ENCODE data around the gene SPRED1. TPM values are rescaled to one million over a fixed set of nuclear protein-coding genes. Genes with fewer than 3 reads are reported as not detected.

SPRED1 gene
- total RNA-seq, 1 donor = 32.6 TPM

DNA sequence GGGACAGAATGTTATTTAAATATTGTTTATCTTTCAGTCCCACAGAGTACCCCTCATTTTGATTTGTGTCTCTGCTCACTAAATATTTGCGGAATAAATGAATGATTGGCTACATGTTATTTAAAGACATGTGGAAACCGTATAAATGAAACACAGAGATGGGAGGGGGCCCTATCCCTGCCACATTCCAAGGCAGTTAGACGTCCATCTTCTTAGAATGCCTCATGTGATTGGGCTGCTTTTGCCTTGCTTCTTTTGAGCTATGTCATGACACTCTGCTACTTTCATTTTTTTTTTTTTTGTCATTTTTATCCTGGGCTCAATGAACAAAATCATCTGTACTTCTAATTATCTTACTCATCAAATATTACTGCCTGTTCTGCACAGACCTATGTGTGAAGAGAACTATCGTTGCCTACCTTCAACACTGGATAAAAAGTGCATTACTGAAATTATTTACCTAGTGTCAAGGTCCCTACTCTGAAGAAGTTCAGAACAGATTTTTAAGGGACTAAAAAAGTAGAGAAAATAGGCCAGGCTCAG is 117.4 kb downstream of the SPRED1 start:
- no peak overlapping the region for H3K27ac ChIP-seq (ENCODE audit: low read depth, low read length)
- TF ChIP-seq, protein P1, sequence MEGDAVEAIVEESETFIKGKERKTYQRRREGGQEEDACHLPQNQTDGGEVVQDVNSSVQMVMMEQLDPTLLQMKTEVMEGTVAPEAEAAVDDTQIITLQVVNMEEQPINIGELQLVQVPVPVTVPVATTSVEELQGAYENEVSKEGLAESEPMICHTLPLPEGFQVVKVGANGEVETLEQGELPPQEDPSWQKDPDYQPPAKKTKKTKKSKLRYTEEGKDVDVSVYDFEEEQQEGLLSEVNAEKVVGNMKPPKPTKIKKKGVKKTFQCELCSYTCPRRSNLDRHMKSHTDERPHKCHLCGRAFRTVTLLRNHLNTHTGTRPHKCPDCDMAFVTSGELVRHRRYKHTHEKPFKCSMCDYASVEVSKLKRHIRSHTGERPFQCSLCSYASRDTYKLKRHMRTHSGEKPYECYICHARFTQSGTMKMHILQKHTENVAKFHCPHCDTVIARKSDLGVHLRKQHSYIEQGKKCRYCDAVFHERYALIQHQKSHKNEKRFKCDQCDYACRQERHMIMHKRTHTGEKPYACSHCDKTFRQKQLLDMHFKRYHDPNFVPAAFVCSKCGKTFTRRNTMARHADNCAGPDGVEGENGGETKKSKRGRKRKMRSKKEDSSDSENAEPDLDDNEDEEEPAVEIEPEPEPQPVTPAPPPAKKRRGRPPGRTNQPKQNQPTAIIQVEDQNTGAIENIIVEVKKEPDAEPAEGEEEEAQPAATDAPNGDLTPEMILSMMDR (IDR thresholded peaks at IDR 0.05; ENCODE audit: extremely low read depth, low read depth, low read length) = no peak
- peak; percentile 8 for DNase-seq (ENCODE audit: insufficient read length, low spot score, missing footprints)

DNA sequence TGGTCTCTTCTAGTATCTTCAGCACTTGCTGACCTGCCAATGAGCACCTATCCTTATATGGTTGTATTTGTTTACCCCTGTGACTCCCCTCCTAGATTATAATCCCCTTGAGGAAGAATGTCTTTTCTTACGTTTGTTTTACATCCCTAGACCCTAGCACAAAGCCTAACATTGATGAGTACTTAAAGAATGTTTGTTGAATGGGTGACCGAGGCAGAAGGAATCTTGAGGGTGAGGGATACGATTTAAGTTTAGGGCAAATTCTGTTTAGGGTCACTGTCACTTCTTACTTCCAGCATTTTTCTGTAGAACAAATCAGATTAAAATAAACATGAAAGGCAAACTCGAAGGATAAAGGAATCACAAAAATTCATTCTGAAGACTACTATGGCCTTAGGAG is 120.4 kb downstream of the SPRED1 start:
- no peaks in the 10 kb centered on the region for H3K27me3 ChIP-seq (ENCODE audit: insufficient read depth, low read length)
- H2AFZ ChIP-seq (ENCODE audit: low read length) = no peak overlapping the region
- no peaks in the 10 kb centered on the region for H4K20me1 ChIP-seq (ENCODE audit: insufficient read depth, low read length)
- no peaks in the 10 kb centered on the region for H3K36me3 ChIP-seq (ENCODE audit: insufficient read depth, low read length)
- peaks cover 4% of the 10 kb centered on the region for H3K4me1 ChIP-seq (ENCODE audit: insufficient read depth, low read length)
- TF ChIP-seq, protein P1 (IDR thresholded peaks at IDR 0.05; ENCODE audit: extremely low read depth, low read depth, low read length) = no peak
- DNase-seq (ENCODE audit: insufficient read length, low spot score, missing footprints) = peak; percentile 26
- no peak overlapping the region for H3K27ac ChIP-seq (ENCODE audit: low read depth, low read length)
- H3K79me2 ChIP-seq (ENCODE audit: insufficient read depth, low read length) = no peaks in the 10 kb centered on the region
- H3K9me3 ChIP-seq (ENCODE audit: low read depth, low read length) = no peaks in the 10 kb centered on the region
- H3K4me3 ChIP-seq (ENCODE audit: insufficient read depth, low read length) = no peak overlapping the region
- H3K4me2 ChIP-seq (ENCODE audit: insufficient read depth, low read length) = no peak overlapping the region

More for the DNA sequence above, 117.4 kb downstream of the SPRED1 start:
- Histone ChIP-seq H4K20me1 (ENCODE audit: insufficient read depth, low read length) (no peaks in the 10 kb centered on the region), H3K4me1 (ENCODE audit: insufficient read depth, low read length) (no peaks in the 10 kb centered on the region), H3K27me3 (ENCODE audit: insufficient read depth, low read length) (no peaks in the 10 kb centered on the region), H2AFZ (ENCODE audit: low read length) (no peak overlapping the region), H3K36me3 (ENCODE audit: insufficient read depth, low read length) (no peaks in the 10 kb centered on the region), H3K4me2 (ENCODE audit: insufficient read depth, low read length) (no peak overlapping the region), H3K4me3 (ENCODE audit: insufficient read depth, low read length) (no peak overlapping the region), H3K79me2 (ENCODE audit: insufficient read depth, low read length) (no peaks in the 10 kb centered on the region), H3K9me3 (ENCODE audit: low read depth, low read length) (no peaks in the 10 kb centered on the region)

DNA sequence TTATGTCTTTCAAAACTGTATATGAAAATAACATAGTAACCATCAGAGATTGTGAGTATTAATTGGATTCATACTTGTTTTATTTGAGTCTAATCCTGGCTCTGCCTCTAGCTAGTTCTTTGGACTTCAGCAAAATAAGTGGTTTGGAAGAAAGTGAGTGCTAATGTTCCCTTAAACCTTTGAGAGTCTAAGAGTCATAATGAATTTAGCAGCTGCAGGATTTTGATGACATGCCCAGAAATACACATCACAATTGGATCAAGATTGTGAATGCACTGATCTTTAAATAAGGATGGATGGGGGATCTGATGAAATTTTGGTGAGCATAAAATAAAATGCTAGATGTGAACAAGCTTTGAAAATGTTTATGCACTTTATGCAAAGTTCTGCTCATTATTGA is 121.4 kb downstream of the SPRED1 start:
- Histone ChIP-seq H3K4me2 (ENCODE audit: insufficient read depth, low read length) (no peak overlapping the region), H3K27me3 (ENCODE audit: insufficient read depth, low read length) (no peaks in the 10 kb centered on the region), H4K20me1 (ENCODE audit: insufficient read depth, low read length) (no peaks in the 10 kb centered on the region), H3K27ac (ENCODE audit: low read depth, low read length) (no peak overlapping the region), H3K36me3 (ENCODE audit: insufficient read depth, low read length) (no peaks in the 10 kb centered on the region), H3K4me3 (ENCODE audit: insufficient read depth, low read length) (no peak overlapping the region), H2AFZ (ENCODE audit: low read length) (no peak overlapping the region), H3K4me1 (ENCODE audit: insufficient read depth, low read length) (peaks cover 8% of the 10 kb centered on the region), H3K79me2 (ENCODE audit: insufficient read depth, low read length) (no peaks in the 10 kb centered on the region), H3K9me3 (ENCODE audit: low read depth, low read length) (no peaks in the 10 kb centered on the region)
- DNase-seq (ENCODE audit: insufficient read length, low spot score, missing footprints) = no peak
- TF ChIP-seq, protein P1 (IDR thresholded peaks at IDR 0.05; ENCODE audit: extremely low read depth, low read depth, low read length) = no peak

DNA sequence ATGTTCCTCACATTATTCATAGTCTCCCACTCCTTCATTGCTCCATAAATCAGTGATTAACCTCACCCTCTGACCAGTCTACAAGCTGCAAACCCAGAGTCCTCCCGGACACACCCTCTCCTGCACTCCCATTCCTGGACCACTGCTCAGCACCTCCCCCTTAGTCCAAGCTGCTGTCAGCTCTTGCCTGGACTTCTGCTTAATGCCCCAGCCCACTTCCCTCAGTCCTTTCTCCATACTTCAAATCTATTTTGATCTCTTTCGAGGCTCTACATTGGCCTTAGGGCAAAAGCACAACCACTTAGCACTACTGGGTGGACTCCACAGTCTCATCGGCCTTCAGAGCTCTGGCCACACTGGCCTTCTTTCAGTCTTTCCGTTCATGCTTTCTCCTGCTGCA is 121.9 kb downstream of the SPRED1 start:
- H3K4me3 ChIP-seq (ENCODE audit: insufficient read depth, low read length) = no peak overlapping the region

More for the DNA sequence above, 121.9 kb downstream of the SPRED1 start:
- Histone ChIP-seq H3K79me2 (ENCODE audit: insufficient read depth, low read length) (no peaks in the 10 kb centered on the region), H4K20me1 (ENCODE audit: insufficient read depth, low read length) (no peaks in the 10 kb centered on the region), H3K36me3 (ENCODE audit: insufficient read depth, low read length) (no peaks in the 10 kb centered on the region), H3K4me1 (ENCODE audit: insufficient read depth, low read length) (peaks cover 8% of the 10 kb centered on the region), H3K27ac (ENCODE audit: low read depth, low read length) (no peak overlapping the region), H2AFZ (ENCODE audit: low read length) (no peak overlapping the region), H3K9me3 (ENCODE audit: low read depth, low read length) (no peaks in the 10 kb centered on the region), H3K4me2 (ENCODE audit: insufficient read depth, low read length) (no peak overlapping the region), H3K27me3 (ENCODE audit: insufficient read depth, low read length) (no peaks in the 10 kb centered on the region)
- TF ChIP-seq, protein P1 (IDR thresholded peaks at IDR 0.05; ENCODE audit: extremely low read depth, low read depth, low read length) = no peak
- peak; percentile 19 for DNase-seq (ENCODE audit: insufficient read length, low spot score, missing footprints)

Measured in osteoblast (primary cell).